ENCODE data around the gene NEURL1.
"Not testable (repeated sequence)": the region's sequence is repeated elsewhere in the genome, so short reads cannot be mapped to it uniquely, and the experiment has no call there.

DNA sequence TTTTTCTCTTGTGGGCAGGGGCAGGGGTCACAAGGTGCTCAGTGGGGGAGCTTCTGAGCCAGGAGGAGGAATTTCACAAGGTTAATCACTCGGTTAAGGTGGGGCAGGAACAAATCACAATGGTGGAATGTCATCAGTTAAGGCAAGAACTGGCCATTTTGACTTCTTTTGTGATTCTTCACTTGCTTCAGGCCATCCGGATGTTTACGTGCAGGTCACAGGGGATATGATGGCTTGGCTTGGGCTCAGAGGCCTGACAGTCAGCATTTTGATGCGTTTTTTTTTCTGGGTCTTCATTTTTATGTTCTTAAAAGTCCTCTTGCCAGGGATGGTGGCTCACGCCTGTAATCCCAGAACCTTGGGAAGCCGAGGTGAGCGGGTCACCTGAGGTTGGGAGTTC is 28.5 kb downstream of the NEURL1 start:
- not testable (repeated sequence) for TF ChIP-seq EZH2phosphoT487 (IDR thresholded peaks at IDR 0.05; ENCODE audit: insufficient read depth, low read depth); EZH2 (IDR thresholded peaks at IDR 0.05; ENCODE audit: insufficient read depth, poor library complexity, severe bottlenecking)

Measured in GM23248 (cell line).